ENCODE results near the gene UBTD1.
"Not testable (repeated sequence)": the region's sequence is repeated elsewhere in the genome, so short reads cannot be mapped to it uniquely, and the experiment has no call there.

The UBTD1 gene, protein sequence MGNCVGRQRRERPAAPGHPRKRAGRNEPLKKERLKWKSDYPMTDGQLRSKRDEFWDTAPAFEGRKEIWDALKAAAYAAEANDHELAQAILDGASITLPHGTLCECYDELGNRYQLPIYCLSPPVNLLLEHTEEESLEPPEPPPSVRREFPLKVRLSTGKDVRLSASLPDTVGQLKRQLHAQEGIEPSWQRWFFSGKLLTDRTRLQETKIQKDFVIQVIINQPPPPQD

DNA sequence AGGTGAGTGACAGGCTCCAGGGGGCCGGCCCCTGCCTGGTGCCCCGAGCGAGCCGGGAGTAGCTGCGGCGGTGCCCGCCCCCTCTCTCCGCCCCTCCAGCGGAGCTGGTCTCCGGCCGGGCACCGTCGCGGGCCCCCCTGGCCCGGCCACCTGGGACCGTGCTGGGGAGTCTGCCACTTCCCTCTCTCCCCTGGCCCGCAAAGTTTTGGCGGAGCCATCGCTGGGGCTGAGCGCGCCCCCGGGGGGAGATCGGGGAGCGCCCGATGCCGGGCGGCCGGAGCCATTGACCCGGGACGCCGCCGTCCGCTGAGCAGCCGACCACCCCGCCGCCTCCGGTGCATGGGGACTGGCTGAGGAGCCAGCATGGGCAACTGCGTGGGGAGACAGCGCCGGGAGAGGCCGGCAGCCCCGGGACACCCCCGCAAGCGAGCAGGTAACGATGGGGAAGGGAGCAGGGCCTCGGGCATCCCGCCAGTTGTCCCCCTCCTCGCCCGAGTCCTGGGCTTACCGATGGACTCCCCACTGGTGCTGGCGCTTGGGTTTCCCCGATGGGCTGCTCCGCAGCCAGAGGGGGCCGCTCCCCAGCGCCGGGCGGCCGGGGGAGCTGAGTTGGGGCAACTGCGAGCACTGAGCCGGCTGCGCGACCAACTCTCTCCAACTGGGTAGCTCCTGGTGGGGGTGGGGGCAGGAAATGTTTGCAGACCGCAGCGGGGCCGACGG, at the start of gene UBTD1:
UBTD1 (plus strand) TSS at position 84 of the 720 bp plus-strand sequence; CDS start at position 364, 280 bp downstream.
- peak; percentile 84 for DNase-seq

DNA sequence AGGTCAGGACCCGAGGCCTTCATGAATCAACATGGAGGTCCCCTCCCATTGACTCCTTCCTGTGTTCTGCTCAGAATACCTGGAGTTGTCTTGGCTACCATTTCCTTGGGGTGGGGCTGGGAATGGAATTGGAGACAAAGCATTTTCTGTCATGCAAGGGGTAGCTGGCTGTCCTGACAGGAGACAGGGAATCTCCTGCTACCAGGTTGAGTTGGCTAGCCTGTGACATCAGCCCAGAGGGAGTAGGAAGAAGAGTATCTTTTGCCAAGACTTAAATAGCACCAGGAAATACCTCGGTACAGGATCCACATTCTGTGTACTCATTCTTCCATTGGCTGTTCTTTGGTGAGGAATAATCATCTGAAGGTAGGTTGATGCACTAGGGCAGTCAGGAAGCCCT, 47.9 kb upstream of the UBTD1 start:
- DNase-seq: no peak

DNA sequence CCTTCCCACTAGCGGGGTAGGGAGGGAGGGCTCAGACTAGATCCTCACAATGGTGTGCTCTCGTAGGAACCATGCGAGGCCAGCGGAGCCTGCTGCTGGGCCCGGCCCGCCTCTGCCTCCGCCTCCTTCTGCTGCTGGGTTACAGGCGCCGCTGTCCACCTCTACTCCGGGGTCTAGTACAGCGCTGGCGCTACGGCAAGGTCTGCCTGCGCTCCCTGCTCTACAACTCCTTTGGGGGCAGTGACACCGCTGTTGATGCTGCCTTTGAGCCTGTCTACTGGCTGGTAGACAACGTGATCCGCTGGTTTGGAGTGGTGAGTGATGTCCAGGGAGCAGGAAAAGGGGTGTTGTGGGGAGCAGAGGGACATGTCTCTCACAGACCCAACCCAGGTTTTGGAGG, 47.1 kb upstream of the UBTD1 start:
- no peak for DNase-seq

DNA sequence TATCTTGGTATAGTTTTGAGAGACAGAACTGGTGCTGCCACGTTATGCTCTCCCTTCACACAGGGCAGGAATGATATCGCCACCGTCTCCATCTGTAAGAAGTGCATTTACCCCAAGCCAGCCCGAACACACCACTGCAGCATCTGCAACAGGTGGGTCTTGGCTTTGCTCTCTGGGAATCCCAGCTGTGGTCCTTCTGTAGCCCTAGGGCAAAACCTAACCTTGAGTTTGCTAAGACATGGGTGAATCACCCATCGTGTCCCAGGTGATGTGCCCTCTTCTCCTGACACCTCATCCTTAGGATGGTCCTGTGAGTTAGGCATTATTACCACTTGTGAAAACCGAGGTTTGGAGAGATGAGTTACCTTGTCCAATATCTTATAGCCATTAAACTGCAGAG, 46.4 kb upstream of the UBTD1 start:
- DNase-seq: no peak

DNA sequence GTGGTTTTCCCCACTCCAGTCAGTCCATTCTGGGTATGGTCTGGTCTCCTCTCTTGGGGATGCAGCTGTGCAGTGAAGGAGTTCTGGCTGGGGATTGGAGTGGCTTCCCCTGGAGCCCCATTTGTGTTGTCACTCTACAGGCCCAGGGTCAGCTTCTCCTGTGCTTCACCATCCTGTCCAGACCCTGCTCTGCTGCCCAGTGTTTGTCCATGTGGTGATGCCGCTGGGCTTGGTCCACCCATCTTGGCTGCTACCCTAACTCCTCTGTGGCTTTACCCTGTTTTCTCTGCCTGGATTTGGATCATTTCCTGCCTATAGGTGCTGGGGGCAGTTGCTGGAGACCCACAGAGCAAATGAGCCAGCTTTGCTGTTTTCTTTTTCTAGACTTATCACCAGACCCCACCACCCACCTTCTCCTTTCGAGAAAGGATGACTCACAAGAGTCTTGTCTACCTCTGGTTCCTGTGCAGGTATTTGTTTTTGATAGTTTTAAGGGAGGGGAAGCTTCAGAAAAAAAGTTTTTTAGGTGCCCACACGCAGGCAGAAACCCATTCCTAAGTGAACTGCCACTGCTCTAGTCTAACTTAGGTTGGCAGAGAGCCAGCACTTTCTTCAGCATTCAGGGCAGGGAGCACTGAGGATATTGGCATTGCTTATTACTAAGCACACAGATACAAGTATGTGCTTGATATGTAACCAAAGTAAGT, 44.2 kb upstream of the UBTD1 start:
- DNase-seq: no peak

DNA sequence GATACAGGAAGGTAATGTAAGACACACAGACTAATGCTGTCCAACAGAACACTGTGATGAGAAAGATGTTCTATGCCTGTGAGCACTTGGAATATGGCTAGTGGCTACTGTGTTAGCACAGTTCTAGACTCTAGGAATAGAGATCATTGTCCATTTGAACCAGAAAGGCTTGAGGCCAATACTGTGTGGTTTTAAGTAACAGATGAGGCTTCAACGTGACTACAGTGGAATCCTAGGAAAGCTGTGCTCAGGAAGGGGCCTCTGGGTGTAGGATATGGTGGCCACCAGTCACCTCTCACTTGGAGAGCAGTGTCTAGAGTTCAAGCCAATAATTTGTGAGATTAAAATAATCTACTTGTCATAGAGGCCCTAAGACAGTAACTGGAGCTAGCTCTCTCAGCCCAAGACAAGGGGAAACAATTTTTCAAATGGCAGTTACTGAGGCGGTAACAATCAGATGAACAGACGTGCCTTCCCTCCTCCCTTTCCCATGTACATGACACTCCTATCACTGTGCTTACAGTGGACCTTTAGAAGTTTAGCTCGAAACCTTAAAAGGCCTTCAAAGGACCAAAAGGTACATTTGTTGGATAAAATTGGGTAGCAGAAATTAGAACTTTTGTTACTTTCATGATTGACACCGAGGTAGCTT, 42.6 kb upstream of the UBTD1 start:
- no peak for DNase-seq

DNA sequence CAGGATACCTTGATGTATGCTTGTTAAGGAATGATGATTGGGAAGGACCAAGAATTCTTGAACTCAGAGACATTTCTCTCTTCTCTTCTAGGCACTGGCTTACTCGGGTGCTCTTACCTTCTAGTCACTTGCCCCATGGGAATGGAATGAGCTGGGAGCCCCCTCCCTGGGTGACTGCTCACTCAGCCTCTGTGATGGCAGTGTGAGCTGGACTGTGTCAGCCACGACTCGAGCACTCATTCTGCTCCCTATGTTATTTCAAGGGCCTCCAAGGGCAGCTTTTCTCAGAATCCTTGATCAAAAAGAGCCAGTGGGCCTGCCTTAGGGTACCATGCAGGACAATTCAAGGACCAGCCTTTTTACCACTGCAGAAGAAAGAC, 42.0 kb upstream of the UBTD1 start:
- DNase-seq: no peak

DNA sequence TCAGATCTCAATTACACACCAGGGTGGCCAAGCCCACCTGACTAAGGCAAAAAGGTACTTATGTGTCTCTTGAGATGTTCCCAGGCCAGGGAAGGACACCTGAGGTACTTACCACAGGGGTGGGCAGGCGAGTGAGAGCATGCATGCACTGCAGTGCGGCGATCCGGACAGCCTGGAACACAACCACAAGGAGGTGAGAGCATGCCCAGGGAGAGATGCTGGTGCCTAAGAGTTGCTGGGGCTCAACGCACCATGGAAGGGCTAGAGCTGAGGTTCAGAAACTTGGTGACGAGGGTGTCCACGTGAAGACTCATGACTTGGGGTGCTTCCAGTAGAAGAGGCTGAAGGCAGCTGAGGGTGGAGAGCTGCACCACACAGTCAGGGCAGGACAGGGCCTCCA, 39.6 kb upstream of the UBTD1 start:
- no peak for DNase-seq

DNA sequence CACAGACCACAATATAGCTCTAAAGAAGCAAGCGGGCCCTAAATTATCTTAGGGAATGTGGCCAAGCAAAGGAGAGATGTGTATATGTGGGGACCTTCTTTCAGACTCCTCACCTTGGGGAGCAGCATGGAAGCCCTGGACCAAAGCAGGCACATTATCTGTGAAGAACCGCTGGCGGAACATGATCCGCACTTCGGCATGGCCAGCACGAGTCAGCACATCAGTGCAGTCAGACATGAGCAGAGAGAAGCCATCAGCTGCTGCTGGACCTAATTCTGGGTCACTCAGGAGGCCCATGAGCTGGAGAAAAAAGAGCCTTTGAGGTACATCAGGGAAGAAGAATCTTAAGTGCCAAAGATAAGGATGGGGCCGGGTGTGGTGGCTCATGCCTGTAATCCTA, 38.8 kb upstream of the UBTD1 start:
- no peak for DNase-seq

DNA sequence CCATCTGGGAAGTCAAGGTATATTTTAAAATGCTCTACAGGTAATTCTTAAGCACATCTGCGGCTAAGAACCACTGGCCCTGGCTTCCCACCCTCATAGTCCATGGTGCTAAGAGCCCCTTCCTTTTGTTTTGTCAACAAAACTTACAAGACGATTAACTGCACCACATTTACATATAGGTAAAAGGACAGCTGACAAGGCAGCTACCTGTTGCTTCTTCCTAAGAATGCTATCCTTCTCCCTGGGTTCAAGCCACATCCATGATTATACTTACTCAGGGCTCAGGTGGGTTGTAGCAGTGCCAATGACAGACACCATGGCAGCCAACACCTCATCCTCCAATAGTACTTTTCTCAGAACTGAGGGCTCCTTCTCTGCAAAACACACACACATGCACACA, 36.4 kb upstream of the UBTD1 start:
- no peak for DNase-seq

DNA sequence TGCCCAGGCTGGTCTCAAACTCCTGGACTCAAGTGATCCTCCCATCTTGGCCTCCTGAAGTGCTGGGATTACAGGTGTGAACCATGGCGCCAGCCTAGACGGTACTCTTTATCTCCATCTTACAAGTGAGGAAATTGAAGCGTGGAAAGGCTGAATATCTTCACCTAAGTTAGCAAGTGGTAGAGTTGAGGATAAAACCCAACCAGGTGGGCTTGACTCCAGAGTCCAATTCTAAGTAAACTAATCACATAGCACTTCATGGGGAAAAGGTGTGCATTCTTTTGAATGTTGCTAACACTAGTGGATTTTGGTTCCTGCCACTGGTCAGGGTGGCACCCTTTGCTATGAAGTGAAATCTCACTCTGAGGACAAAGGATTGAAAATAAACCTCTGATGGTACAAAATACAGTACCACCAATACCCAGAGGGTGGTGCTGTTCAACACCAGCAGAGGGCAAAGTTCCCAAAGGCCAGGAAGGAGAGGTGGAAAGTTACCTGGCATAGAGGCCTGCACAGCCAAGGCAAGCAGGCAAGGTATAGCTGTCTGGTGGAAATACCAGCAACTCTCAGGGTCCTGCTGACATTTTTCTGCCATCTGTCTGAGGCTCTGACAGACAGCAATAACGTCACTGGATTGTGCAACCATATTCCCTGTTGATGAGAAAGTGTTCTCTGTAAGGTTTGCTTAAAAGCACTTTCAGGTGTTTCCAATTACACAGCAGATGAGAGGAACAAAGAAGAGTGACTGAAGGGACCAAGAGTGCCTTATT, 35.2 kb upstream of the UBTD1 start:
- DNase-seq: peak; percentile 57

DNA sequence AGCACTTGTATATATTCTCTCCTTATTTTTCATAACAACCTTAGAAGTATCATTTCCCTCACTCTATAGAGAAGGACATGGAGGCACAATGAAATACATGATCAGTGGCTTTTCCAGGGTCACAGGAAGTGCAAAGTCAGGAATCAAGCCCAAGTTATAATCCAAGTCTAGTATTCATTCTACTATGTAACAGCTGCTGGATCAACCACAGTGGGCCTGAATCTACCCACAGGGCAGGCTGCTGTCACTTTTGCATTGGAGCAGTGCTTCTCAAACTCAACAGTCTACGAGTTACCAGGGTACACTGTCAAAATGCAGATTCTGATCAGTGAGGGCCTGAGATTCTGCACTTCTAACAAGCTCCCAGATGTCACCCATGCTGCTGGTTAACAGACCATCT, 34.5 kb upstream of the UBTD1 start:
- DNase-seq: no peak

DNA sequence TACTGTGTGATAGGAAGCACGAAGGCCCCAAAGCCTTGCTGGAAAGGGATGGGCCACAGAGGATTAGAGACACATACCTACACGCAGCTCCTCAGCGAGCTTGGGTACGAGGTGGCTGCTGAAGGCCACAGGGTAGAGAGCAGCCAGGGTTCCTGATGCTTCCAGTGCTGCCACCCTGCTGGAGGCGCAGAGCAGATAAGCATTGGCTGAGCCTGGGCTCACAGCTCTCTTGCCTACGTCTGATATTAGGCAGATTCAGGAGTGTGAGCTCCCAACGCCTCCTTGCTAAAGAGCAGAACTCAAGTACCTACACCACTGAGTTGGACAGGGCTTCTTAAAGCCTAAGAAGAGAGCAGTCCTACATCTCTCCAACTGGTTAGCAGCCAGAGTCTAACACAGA, 32.7 kb upstream of the UBTD1 start:
- DNase-seq: no peak

DNA sequence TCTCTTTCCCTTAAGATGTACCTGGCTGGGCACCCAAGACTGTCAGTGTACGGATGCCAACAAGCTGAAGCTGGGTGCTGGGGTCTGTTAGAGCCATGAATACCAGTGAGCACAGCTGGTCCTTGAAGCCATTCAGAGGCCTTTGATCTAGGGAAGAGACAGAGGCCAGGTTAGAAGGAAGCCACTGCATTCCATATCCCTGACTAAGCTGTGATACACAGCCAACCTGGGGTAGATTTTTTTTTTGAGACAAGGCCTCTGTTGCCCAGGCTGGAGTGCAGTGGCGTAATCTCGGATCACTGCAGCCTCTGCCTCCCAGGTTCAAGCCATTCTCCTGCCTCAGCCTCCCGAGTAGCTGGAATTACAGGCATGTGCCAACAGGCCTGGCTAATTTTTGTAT, 32.0 kb upstream of the UBTD1 start:
- no peak for DNase-seq

DNA sequence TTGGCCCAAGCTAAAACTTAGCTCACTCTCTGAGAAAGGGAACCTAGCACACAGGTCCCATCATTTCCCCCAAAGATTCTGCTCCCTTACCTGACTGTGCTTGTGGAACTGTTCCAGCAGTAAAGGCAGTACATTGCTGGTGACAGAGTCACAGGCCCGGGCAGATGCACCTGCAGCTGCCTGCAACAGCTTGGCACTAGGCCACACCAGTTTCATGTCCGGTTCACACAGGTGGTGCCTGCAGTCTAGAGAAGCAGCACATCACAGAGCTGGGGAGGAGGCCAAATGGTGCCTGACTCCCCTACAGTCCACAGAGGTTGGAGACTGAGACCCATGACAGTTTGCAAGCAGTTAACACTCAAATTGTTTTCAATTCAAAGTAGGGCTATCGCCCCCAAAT, 30.6 kb upstream of the UBTD1 start:
- no peak for DNase-seq

DNA sequence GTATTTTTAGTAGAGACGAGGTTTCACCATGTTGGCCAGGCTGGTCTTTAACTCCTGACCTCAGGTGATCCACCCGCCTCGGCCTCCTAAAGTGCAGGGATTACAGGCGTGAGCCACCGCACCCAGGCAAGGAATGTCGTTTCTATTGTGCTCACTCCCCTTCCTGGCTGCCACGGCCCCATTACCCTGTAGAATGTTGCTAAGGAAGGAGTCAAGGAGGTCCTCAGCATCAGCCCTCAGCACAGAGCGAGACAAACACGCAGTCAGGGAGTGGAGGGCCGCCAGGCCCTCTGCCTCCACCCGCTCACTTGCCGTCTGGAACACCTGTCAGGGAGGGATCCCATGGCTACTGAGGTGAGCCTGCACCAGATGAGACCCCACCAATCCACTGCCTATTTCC, 29.9 kb upstream of the UBTD1 start:
- DNase-seq: not testable (repeated sequence)

DNA sequence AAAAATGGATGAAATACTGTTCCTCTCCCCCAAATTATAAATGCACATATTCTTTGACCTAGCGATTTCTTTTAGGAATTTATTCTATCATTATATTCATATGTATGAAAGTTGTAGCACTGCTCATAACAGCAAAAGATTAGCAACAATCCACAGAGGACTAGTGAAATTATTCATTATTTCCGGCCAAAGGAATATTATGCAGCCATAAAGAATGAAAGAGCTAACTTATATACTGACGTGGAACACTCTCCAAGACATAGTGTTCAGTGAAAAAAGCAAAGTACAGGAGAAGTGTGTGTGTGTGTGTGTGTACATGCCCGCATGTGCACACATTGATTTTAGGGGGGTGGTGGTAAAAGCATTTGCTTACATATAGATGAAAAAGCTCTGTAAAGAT, 23.8 kb upstream of the UBTD1 start:
- DNase-seq: no peak

DNA sequence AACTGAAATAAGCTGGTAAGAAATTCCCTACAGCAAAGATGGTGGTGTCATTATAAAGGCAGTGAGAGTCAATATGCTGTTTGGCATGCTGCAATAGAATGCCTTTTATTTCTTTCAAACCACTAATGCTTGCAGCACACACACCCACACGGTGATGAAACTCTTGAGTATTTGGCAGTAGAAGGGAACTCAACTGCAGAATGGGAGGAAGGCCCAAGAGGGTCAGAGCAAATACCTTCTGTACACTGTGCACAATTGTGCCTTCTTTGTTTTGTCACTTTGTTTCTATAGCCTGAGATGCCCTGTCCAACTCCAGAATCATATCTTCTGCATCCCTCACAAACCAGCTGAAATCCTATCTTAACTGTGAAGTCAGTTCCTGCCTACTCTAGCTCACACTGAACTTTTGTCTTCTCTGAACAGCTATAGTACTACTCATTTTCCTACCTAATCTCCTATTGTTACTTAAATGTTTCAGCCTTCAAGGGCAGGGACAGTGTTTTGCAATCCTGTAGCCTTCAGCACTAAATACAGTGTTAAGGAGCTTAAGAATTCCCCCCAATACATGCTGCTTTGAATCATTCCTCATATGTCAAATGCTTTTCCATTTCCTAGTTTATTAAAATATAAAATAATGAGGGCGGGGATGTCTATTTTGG, 22.7 kb upstream of the UBTD1 start:
- DNase-seq: no peak

DNA sequence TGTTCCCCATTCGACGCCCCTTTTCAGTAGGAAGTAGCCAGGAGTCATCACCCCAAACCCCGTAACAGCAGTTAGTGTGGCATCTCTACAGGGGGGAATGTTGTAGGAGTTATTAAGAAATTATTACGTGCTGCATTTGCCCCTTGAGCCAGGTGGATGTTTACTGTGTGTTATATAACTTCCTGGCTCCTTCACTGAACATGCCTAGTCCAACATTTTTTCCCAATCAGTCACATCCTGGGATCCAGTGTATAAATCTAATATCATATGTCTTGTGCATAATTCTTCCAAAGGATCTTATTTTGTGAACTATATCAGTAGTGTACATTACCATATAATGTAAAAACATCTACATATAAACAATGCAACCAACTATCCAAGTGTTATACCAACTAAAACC, 19.3 kb upstream of the UBTD1 start:
- DNase-seq: not testable (repeated sequence)

DNA sequence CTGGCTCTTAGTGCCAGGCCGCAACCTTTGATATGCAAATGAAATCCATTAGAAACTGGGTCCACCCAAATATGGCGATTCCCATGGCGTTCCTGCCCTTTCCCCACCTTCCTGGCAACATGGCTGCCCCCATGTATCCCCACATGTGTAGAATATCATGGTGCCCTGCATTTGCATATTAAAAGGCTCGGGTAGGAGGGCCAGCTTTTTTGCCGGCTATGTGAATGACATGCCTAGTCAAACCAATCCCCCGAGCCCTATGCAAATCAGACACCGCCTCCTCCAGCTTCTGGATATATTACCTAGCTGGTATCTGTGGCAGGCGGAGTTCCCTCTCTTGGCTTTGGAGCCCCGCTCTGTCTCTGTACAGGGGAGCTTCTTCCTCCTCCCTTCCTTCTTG, 18.8 kb upstream of the UBTD1 start:
- DNase-seq: no peak

DNA sequence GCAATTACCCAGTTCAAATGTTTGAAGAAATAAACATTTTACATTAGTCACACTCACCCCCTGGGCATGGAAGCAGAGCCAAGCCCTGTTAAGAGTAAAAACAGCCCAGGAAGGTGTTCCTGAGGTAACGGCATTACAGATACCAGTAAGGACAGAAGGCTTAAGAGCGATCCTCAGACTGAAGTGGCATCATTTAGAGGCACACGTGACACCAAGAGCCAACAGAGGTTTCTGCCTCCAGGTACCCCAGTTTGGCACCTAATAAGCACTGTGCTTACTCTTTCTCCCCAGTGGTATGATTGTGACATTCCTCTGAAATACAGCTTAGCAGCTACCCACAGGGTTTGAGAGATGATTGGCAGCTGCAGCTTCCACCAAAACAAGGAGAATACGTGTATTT, 17.7 kb upstream of the UBTD1 start:
- no peak for DNase-seq

DNA sequence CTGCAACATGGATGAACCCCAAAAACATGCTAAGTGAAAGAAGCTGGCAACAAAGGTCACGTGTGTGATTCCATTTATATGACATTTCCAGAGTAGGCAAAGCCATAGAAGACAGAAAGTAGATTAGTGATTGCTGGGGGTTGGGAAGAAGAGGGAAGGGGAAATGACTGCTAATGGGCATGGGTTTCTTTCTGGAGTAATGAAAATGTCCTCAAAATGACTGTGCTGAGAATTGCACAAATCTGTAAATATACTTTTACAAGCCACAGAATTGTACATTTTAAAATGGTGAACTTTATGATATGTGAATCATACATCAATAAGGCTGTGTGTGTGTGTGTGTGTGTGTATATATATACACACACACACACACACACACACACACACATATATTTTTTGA, 16.3 kb upstream of the UBTD1 start:
- no peak for DNase-seq

Measured in retina (tissue), 1 donor.